HepG2 (cell line): ENCODE measurements around the gene AMIGO1. TPM values are rescaled to one million over a fixed set of nuclear protein-coding genes. Genes with fewer than 3 reads are reported as not detected.

Experiments
- ATF7-NPFF ChIP-seq: sonication (generic); formaldehyde crosslinking; IDR thresholded peaks from 2 replicates; pipeline ENCODE4 v1.8.1; 2023; ENCODE audit warnings: mild to moderate bottlenecking, low read depth, missing genetic modification reagents, moderate library complexity
- KLF16 ChIP-seq, 2 experiments: sonication (generic) in 1 of 2; formaldehyde crosslinking in 1 of 2; IDR thresholded peaks; 2 replicates each; pipeline versions ENCODE4 v1.6.1 to v1.8.0; 2016 to 2023; ENCODE audit warnings: missing genetic modification reagents in 2 of 2, missing compliant biosample characterization in 1 of 2
- MAFG ChIP-seq: sonication (generic); formaldehyde crosslinking; IDR thresholded peaks from 2 replicates; pipeline ENCODE4 v1.5.1; 2020; ENCODE audit warnings: mild to moderate bottlenecking, missing genetic modification reagents
- MTA1 ChIP-seq: sonication (generic); formaldehyde crosslinking; IDR thresholded peaks from 2 replicates; pipeline ENCODE4 v1.4.0; 2020; ENCODE audit warnings: missing genetic modification reagents, mild to moderate bottlenecking, borderline replicate concordance
- NFKB2 ChIP-seq: sonication (generic); formaldehyde crosslinking; IDR thresholded peaks from 2 replicates; pipeline ENCODE4 v1.4.0; 2020; ENCODE audit warnings: missing genetic modification reagents, borderline replicate concordance
- PREB ChIP-seq: sonication (generic); formaldehyde crosslinking; IDR thresholded peaks from 2 replicates; pipeline ENCODE4 v1.4.0; 2020; ENCODE audit warnings: missing genetic modification reagents
- RELA ChIP-seq: sonication (generic); formaldehyde crosslinking; IDR thresholded peaks from 2 replicates; pipeline ENCODE4 v1.4.0; 2020; ENCODE audit warnings: missing genetic modification reagents
- SALL1 ChIP-seq: sonication (generic); formaldehyde crosslinking; IDR thresholded peaks from 2 replicates; pipeline ENCODE4 v1.8.0; 2022; ENCODE audit warnings: mild to moderate bottlenecking, missing genetic modification reagents
- SOX6 ChIP-seq, 2 experiments: fragments of 450-650 bp in 1 of 2; sonication (generic) in 1 of 2; formaldehyde crosslinking in 1 of 2; IDR thresholded peaks; 2 replicates each; pipeline versions ENCODE4 v1.4.0 to v1.6.1; 2017 to 2020; ENCODE audit warnings: antibody characterized with exemption in 1 of 2, mild to moderate bottlenecking in 1 of 2, missing genetic modification reagents in 1 of 2
- TFE3 ChIP-seq: IDR thresholded peaks from 2 replicates; pipeline ENCODE4 v1.6.1; 2016
- ZFP1 ChIP-seq: IDR thresholded peaks from 2 replicates; pipeline ENCODE4 v1.6.1; 2016
- ZMYM2 ChIP-seq: sonication (generic); formaldehyde crosslinking; IDR thresholded peaks from 2 replicates; pipeline ENCODE4 v1.8.0; 2022; ENCODE audit warnings: mild to moderate bottlenecking, missing genetic modification reagents
- ZNF143 ChIP-seq: sonication (generic); formaldehyde crosslinking; IDR thresholded peaks from 2 replicates; pipeline ENCODE4 v1.4.0; 2020; ENCODE audit warnings: missing genetic modification reagents
- ZNF207 ChIP-seq: fragments of 450-650 bp; IDR thresholded peaks from 2 replicates; pipeline ENCODE4 v1.6.1; 2016; ENCODE audit warnings: antibody characterized with exemption, borderline replicate concordance
- ZNF230 ChIP-seq: sonication (generic); formaldehyde crosslinking; IDR thresholded peaks from 2 replicates; pipeline ENCODE4 v1.4.0; 2020; ENCODE audit warnings: mild to moderate bottlenecking, missing genetic modification reagents
- ZNF292 ChIP-seq: sonication (generic); formaldehyde crosslinking; IDR thresholded peaks from 2 replicates; pipeline ENCODE4 v1.8.1; 2022; ENCODE audit warnings: mild to moderate bottlenecking, low read depth, missing genetic modification reagents, borderline replicate concordance
- ZNF407 ChIP-seq: sonication (generic); formaldehyde crosslinking; IDR thresholded peaks from one replicate; pipeline ENCODE4 v1.5.1; 2020; ENCODE audit warnings: mild to moderate bottlenecking, missing genetic modification reagents; ENCODE audit errors: not compliant biosample characterization
- ZNF703 ChIP-seq: sonication (generic); formaldehyde crosslinking; IDR thresholded peaks from 2 replicates; pipeline ENCODE4 v1.5.1; 2020; ENCODE audit warnings: missing genetic modification reagents, mild to moderate bottlenecking, moderate library complexity, borderline replicate concordance
- polyA plus RNA-seq, 8 experiments: library from polyadenylated mRNA; depleted of rRNA in 3 of 8; stranded (reverse) in 7 of 8; unstranded in 1 of 8; fragments of >200 nt; fragmentation: Illumina TruSeq in 4 of 8; extraction: Trizol in 4 of 8; gene quantifications; 2 replicates each; pipeline versions ENCODE4 v1.2.1 to v1.2.3, GENCODE V29; 2011 to 2016; ENCODE audit warnings: low read depth in 4 of 8, missing spikeins in 1 of 8, mixed read lengths in 1 of 8; ENCODE audit not compliant: insufficient read depth in 1 of 8
- total RNA-seq, 5 experiments: library from RNA; depleted of rRNA; stranded (reverse); fragments of >200 nt; fragmentation: Illumina TruSeq; extraction: Trizol; gene quantifications; 2 replicates each; pipeline ENCODE4 v1.2.3, GENCODE V29; 2016; ENCODE audit warnings: low read depth in 1 of 5

The AMIGO1 gene
- total and polyA plus RNA-seq, 2 of the 13 experiments (the other 11 are each of a cell fraction or from before 2014, with no cell fraction given), result 0.40 to 1.3 TPM

GRCh38 chr1:109483672-109484518, 25.6 kb downstream of the AMIGO1 start, which contains the start of gene ATXN7L2 (continued):
- TF ChIP-seq ZNF407 (CRISPR knock-in tag) (peak; percentile 61), ZNF143 (CRISPR knock-in tag) (peak; percentile 80), ZNF207 (no peak), PREB (no peak), SOX6 (IDR thresholded peaks at IDR 0.05) (no peak), SOX6 (CRISPR knock-in tag; IDR thresholded peaks at IDR 0.05) (peak; percentile 5; the same call in 1 of the 2 replicates), SALL1 (peak; percentile 72; the same call in 1 of the 2 replicates), RELA (CRISPR knock-in tag) (no peak), ZNF230 (CRISPR knock-in tag) (no peak; the same call in 1 of the 2 replicates), ZFP1 (CRISPR knock-in tag) (no peak), MAFG (CRISPR knock-in tag) (no peak), ZNF292 (CRISPR knock-in tag) (no peak), KLF16 (CRISPR knock-in tag; IDR thresholded peaks at IDR 0.05) (peak in 1 of 2 experiments; percentile 60; a peak in 1 of 4 replicates), TFE3 (0 out of 2 replicates have a peak, but pooled peaks have one; percentile 19), MTA1 (CRISPR knock-in tag) (peak; percentile 28; the same call in 1 of the 2 replicates), ZNF703 (no peak), NFKB2 (peak; percentile 53; the same call in 1 of the 2 replicates), ZMYM2 (CRISPR knock-in tag) (no peak), ATF7-NPFF (CRISPR knock-in tag) (peak; percentile 72)
